Adrenal gland (tissue), 5 donors: Measurements from ENCODE around the gene VWA2.

Experiments
- POLR2A ChIP-seq, 2 donors: fragments of 450-650 bp; IDR thresholded peaks; one replicate each; pipeline ENCODE4 v1.6.1; 2017; ENCODE audit warnings: antibody characterized with exemption in 2 of 2, mild to moderate bottlenecking in 2 of 2, moderate library complexity in 1 of 2
- TF ChIP-seq, protein P1 (sequence below), 6 experiments: fragments of 450-650 bp in 4 of 6; fragments of 200-600 bp in 2 of 6; sonication (generic) in 1 of 6; IDR thresholded peaks; 1 replicate in 5 of 6; 2 replicates in 1 of 6; pipeline versions ENCODE4 v1.5.1 to v1.8.0; 2016 to 2021; ENCODE audit warnings: antibody characterized with exemption in 6 of 6, mild to moderate bottlenecking in 2 of 6, moderate library complexity in 1 of 6
- donor health status: DM: no; HTN: no; CAD: no.

DNA sequence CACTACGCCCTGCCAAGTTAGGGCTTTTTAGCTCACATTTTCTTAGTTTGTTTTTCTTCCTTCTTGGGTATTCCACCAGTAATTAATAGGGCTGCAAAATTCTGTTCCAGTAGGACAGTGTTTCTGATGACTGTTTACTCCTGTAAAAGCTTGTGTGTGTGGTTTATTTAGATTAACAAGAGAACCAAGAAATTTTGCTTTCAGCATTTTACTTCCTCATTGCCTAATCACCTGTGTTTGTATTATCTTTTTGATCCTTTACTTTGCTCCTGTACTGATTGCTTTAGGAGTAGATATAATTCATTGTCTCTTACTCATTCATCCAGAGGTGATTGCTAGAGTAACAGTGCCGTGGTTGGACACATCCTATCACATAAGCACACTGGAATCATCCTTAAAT is 32.2 kb upstream of the VWA2 start:
- TF ChIP-seq, protein P1, sequence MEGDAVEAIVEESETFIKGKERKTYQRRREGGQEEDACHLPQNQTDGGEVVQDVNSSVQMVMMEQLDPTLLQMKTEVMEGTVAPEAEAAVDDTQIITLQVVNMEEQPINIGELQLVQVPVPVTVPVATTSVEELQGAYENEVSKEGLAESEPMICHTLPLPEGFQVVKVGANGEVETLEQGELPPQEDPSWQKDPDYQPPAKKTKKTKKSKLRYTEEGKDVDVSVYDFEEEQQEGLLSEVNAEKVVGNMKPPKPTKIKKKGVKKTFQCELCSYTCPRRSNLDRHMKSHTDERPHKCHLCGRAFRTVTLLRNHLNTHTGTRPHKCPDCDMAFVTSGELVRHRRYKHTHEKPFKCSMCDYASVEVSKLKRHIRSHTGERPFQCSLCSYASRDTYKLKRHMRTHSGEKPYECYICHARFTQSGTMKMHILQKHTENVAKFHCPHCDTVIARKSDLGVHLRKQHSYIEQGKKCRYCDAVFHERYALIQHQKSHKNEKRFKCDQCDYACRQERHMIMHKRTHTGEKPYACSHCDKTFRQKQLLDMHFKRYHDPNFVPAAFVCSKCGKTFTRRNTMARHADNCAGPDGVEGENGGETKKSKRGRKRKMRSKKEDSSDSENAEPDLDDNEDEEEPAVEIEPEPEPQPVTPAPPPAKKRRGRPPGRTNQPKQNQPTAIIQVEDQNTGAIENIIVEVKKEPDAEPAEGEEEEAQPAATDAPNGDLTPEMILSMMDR (IDR thresholded peaks at IDR 0.05), result no peak
- TF ChIP-seq POLR2A (IDR thresholded peaks at IDR 0.05), result no peak
